GM12878 (cell line): ENCODE measurements around the gene TGFBR3. TPM values are rescaled to one million over a fixed set of nuclear protein-coding genes. Genes with fewer than 3 reads are reported as not detected.

Source experiments
- ATAC-seq: fragments of 200-7000 bp; cut with Tn5 transposase; 3 replicates; pipeline ENCODE4 v1.9.1; 2020; ENCODE audit warnings: mild to moderate bottlenecking, moderate library complexity
- BruUV-seq: library from RNA; stranded (reverse); fragments of 400-500 nt; replicated peaks from 2 replicates; lab custom pipeline; 2021; lab: Mats Ljungman, UMichigan
- CTCF ChIA-PET: fragments of 300-600 bp; sonication (Branson Sonifier 250); formaldehyde crosslinking; extraction: SDS; loops from one replicate; lab custom pipeline; 2021; ENCODE audit warnings: inconsistent platforms; lab: Yijun Ruan, JAX
- POLR2A ChIA-PET: fragments of 350-600 bp; formaldehyde crosslinking; extraction: SDS; loops from one replicate; lab custom pipeline; 2021; ENCODE audit warnings: inconsistent platforms; lab: Charles Lee
- RAD21 ChIA-PET: fragments of 300-600 bp; sonication (Branson Sonifier 250); formaldehyde crosslinking; loops from one replicate; lab custom pipeline; 2023; ENCODE audit warnings: antibody characterized with exemption; ENCODE audit not compliant: unreplicated experiment; lab: Charles Lee
- SMC1A ChIA-PET: fragments of 300-600 bp; sonication (Branson Sonifier 250); formaldehyde crosslinking; loops from one replicate; lab custom pipeline; 2023; ENCODE audit not compliant: unreplicated experiment, uncharacterized antibody; lab: Charles Lee
- DNase-seq: peaks from one replicate; pipeline ENCODE4 v3.0.0-alpha.2; 2011; ENCODE audit warnings: low read depth, low spot score
- FAIRE-seq: peaks from 3 replicates; lab custom pipeline; 2011; peaks lifted over from hg19 to GRCh38; lab: Jason Lieb, UNC
- H2AFZ ChIP-seq: 2 replicates; pipeline ENCODE4 v1.6.0; 2011; ENCODE audit warnings: low read depth, low read length, control low read depth; ENCODE audit not compliant: control insufficient read depth
- H3K27ac ChIP-seq: 2 replicates; pipeline ENCODE4 v1.5.1; 2011; ENCODE audit warnings: control low read depth; ENCODE audit not compliant: control insufficient read depth, insufficient read depth
- H3K27me3 ChIP-seq, 2 experiments: replicated peaks in 1 of 2; 2 replicates each; pipeline versions ENCODE4 v1.6.0 to v1.6.1; 2011; ENCODE audit warnings: low read length in 1 of 2; ENCODE audit not compliant: control insufficient read depth in 2 of 2, insufficient read depth in 2 of 2
- H3K36me3 ChIP-seq, 2 experiments: 2 replicates each; pipeline ENCODE4 v1.5.1; 2011; ENCODE audit warnings: low read length in 1 of 2; ENCODE audit not compliant: control insufficient read depth in 2 of 2, insufficient read depth in 2 of 2
- H3K4me1 ChIP-seq: 2 replicates; pipeline ENCODE4 v1.6.1; 2011; ENCODE audit warnings: mild to moderate bottlenecking, low read length, moderate library complexity, mixed read lengths; ENCODE audit not compliant: control insufficient read depth, insufficient read depth
- H3K4me2 ChIP-seq: 2 replicates; pipeline ENCODE4 v1.6.0; 2011; ENCODE audit warnings: control low read depth; ENCODE audit not compliant: control insufficient read depth, insufficient read depth
- H3K4me3 ChIP-seq: fragments of 200-600 bp; sonication (generic); 2 replicates; pipeline ENCODE4 v1.5.1; 2016
- H3K79me2 ChIP-seq: 2 replicates; pipeline ENCODE4 v1.6.0; 2011; ENCODE audit warnings: low read length; ENCODE audit not compliant: control insufficient read depth, insufficient read depth
- H3K9ac ChIP-seq: 2 replicates; pipeline ENCODE4 v1.8.0; 2011; ENCODE audit warnings: low read length, control low read depth, mixed read lengths; ENCODE audit not compliant: control insufficient read depth, insufficient read depth
- H3K9me3 ChIP-seq: replicated peaks from 3 replicates; pipeline ENCODE4 v1.5.1; 2011; ENCODE audit warnings: mild to moderate bottlenecking, low read length; ENCODE audit not compliant: control insufficient read depth, insufficient read depth
- H4K20me1 ChIP-seq: 2 replicates; pipeline ENCODE4 v1.6.0; 2011; ENCODE audit not compliant: control insufficient read depth, insufficient read depth
- BACH1 ChIP-seq: fragments of 450-650 bp; IDR thresholded peaks from 2 replicates; pipeline ENCODE4 v1.6.1; 2017; ENCODE audit warnings: mild to moderate bottlenecking, borderline replicate concordance
- CHD2 ChIP-seq: IDR thresholded peaks from 2 replicates; pipeline ENCODE4 v1.6.1; 2011; ENCODE audit warnings: low read depth, low read length, improper control_type of control experiment, borderline replicate concordance
- CUX1 ChIP-seq: IDR thresholded peaks from 2 replicates; pipeline ENCODE4 v1.6.1; 2012; ENCODE audit warnings: improper control_type of control experiment, low read depth, low read length; ENCODE audit not compliant: insufficient replicate concordance
- E2F4 ChIP-seq: IDR thresholded peaks from 2 replicates; pipeline ENCODE4 v1.6.1; 2012; ENCODE audit warnings: low read depth, low read length, improper control_type of control experiment
- ELK1 ChIP-seq: IDR thresholded peaks from 2 replicates; pipeline ENCODE4 v1.6.1; 2012; ENCODE audit warnings: low read depth, low read length, improper control_type of control experiment
- KAT2A ChIP-seq: conservative IDR thresholded peaks from 2 replicates; pipeline ENCODE4 v1.6.1; 2011; ENCODE audit warnings: low read depth, low read length; ENCODE audit not compliant: control insufficient read depth
- KLF5 ChIP-seq: fragments of 450-650 bp; IDR thresholded peaks from 2 replicates; pipeline ENCODE4 v1.6.1; 2014; ENCODE audit warnings: mild to moderate bottlenecking; ENCODE audit not compliant: partially characterized antibody
- MEF2B ChIP-seq: fragments of 450-650 bp; IDR thresholded peaks from 2 replicates; pipeline ENCODE4 v1.6.1; 2018; ENCODE audit warnings: mild to moderate bottlenecking, moderate library complexity; ENCODE audit not compliant: partially characterized antibody, poor library complexity, severe bottlenecking
- NR2C1 ChIP-seq: fragments of 450-650 bp; IDR thresholded peaks from 2 replicates; pipeline ENCODE4 v1.6.1; 2017; ENCODE audit warnings: antibody characterized with exemption, mild to moderate bottlenecking, moderate library complexity
- NRF1 ChIP-seq: conservative IDR thresholded peaks from 2 replicates; pipeline ENCODE4 v1.6.1; 2011; ENCODE audit warnings: mild to moderate bottlenecking, low read depth, low read length, improper control_type of control experiment
- PML ChIP-seq: IDR thresholded peaks from 2 replicates; pipeline ENCODE4 v1.6.1; 2012; ENCODE audit warnings: low read length, inconsistent platforms
- POLR2AphosphoS5 ChIP-seq: IDR thresholded peaks from 2 replicates; pipeline ENCODE4 v1.6.1; 2011; ENCODE audit warnings: mild to moderate bottlenecking, low read length, inconsistent platforms
- SMC3 ChIP-seq: IDR thresholded peaks from 2 replicates; pipeline ENCODE4 v1.6.1; 2011; ENCODE audit warnings: low read length, improper control_type of control experiment, borderline replicate concordance
- ZNF274 ChIP-seq: IDR thresholded peaks from one replicate; pipeline ENCODE4 v1.8.0; 2011; ENCODE audit not compliant: insufficient read length, insufficient read depth
- ZNF384 ChIP-seq: IDR thresholded peaks from 2 replicates; pipeline ENCODE4 v1.6.1; 2012; ENCODE audit warnings: low read depth, mild to moderate bottlenecking, low read length, improper control_type of control experiment, borderline replicate concordance
- WGBS: methylation state at CpG from one replicate; pipeline ENCODE4 v1.1.6; 2016; ENCODE audit warnings: low lambda C conversion rate; ENCODE audit not compliant: insufficient replicate concordance, insufficient coverage; ENCODE audit errors: missing lambda C conversion rate; 5-methylcytosine and 5-hydroxymethylcytosine counted together
- in situ Hi-C: fragments of 300-500 bp; cut with MboI; formaldehyde crosslinking; loops from 9 replicates; pipeline ENCODE4 v1.14.3; 2018; ENCODE audit warnings: mixed read lengths
- intact Hi-C: fragments of 100-400 bp; cut with micrococcal nuclease; formaldehyde crosslinking; loops from one replicate; pipeline ENCODE4 v1.14.2; 2022; ENCODE audit not compliant: unreplicated experiment
- polyA plus RNA-seq, 11 experiments: library from polyadenylated mRNA; depleted of rRNA in 4 of 11; unstranded in 6 of 11; stranded (reverse) in 5 of 11; fragments of >200 nt; fragmentation: Nextera tagmentation in 4 of 11; fragmentation: Illumina TruSeq in 1 of 11; extraction: Ambion mirVana in 4 of 11; extraction: Trizol in 1 of 11; gene quantifications; 1 replicate in 1 of 11; 2 replicates in 10 of 11; pipeline versions ENCODE4 v1.2.1 to v1.2.3, GENCODE V29; 2011 to 2016; ENCODE audit warnings: inconsistent platforms in 2 of 11, missing spikeins in 2 of 11, low read depth in 1 of 11
- total RNA-seq, 4 experiments: library from RNA; depleted of rRNA in 3 of 4; stranded (reverse); fragments of >200 nt in 3 of 4; fragmentation: Illumina TruSeq in 1 of 4; extraction: Trizol in 1 of 4; gene quantifications; 2 replicates each; pipeline versions ENCODE4 v1.2.1 to v1.2.3, GENCODE V29; 2013 to 2021

The TGFBR3 gene
- total and polyA plus RNA-seq, 10 of the 15 experiments (the other 5 are each of a cell fraction or from before 2014, with no cell fraction given): 2.7 to 16.5 (median 12.6) TPM

GRCh38 chr1:91724644-91725043 lies 161.3 kb downstream of the TGFBR3 start:
- Histone ChIP-seq H3K4me2 (no peak overlapping the region), H3K9ac (no peak overlapping the region), H3K36me3 (no peaks in the 10 kb centered on the region), H3K9me3 (no peaks in the 10 kb centered on the region), H3K27me3 (no peaks in the 10 kb centered on the region), H3K79me2 (no peaks in the 10 kb centered on the region), H4K20me1 (no peaks in the 10 kb centered on the region), H3K4me1 (peaks cover 2% of the 10 kb centered on the region; the same call in 1 of the 2 replicates), H3K4me3 (no peak overlapping the region)
- in situ Hi-C loops: no loop called here
- ChIA-PET POLR2A (no interaction called here), RAD21 (no interaction called here), SMC1A (no interaction called here)
- ATAC-seq: no peak
- intact Hi-C loops: no loop called here
- WGBS: 48% methylated on average over 2 of the region's 2 CpGs
- TF ChIP-seq MEF2B (no peak), NR2C1 (no peak), NRF1 (no peak), PML (no peak), ELK1 (no peak), KAT2A (no peak), POLR2AphosphoS5 (no peak), ZNF384 (no peak), ZNF274 (no peak), CHD2 (no peak), KLF5 (no peak), SMC3 (no peak), E2F4 (no peak), BACH1 (no peak), CUX1 (no peak)
- TF ChIP-seq, all 136 proteins: peak for 0
- no peak overlapping the region for H2AFZ ChIP-seq
- FAIRE-seq (no peak), DNase-seq (no peak)
- H3K27ac ChIP-seq: no peak overlapping the region
- no TSS peak for BruUV-seq
- CTCF ChIA-PET: no interaction called here
